ENCODE results near the gene DCAF17. TPM values are rescaled to one million over a fixed set of nuclear protein-coding genes. Genes with fewer than 3 reads are reported as not detected.
"Not testable (repeated sequence)": the region's sequence is repeated elsewhere in the genome, so short reads cannot be mapped to it uniquely, and the experiment has no call there.

The DCAF17 gene
- total RNA-seq, 1 donor from 2014 or later = 21.8 TPM

GRCh38 chr2:171460537-171460936 is 26.5 kb downstream of the DCAF17 start:
- DNase-seq = no peak

- DNase-seq = no peak
Measured at GRCh38 chr2:171469176-171469575, 35.1 kb downstream of the DCAF17 start.

- no peak for DNase-seq
Measured at GRCh38 chr2:171470129-171470528, 36.1 kb downstream of the DCAF17 start.

- DNase-seq = no peak
Measured at GRCh38 chr2:171475979-171476378, 42.0 kb downstream of the DCAF17 start.

- peak; percentile 67 for DNase-seq
Measured at GRCh38 chr2:171478345-171478744, 44.3 kb downstream of the DCAF17 start.

GRCh38 chr2:171479154-171479814 is 45.3 kb downstream of the DCAF17 start:
- peak; percentile 41 for DNase-seq

GRCh38 chr2:171480908-171481307 is 46.9 kb downstream of the DCAF17 start:
- no peak for DNase-seq

GRCh38 chr2:171482308-171482707 is 48.3 kb downstream of the DCAF17 start:
- no peak for DNase-seq

GRCh38 chr2:171482877-171483276 is 48.9 kb downstream of the DCAF17 start:
- DNase-seq = no peak

- DNase-seq = no peak
Measured at GRCh38 chr2:171483793-171484192, 49.8 kb downstream of the DCAF17 start.

- no peak for DNase-seq
Measured at GRCh38 chr2:171485116-171485515, 51.1 kb downstream of the DCAF17 start.

GRCh38 chr2:171487201-171487600 is 53.2 kb downstream of the DCAF17 start:
- no peak for DNase-seq

- DNase-seq = no peak
Measured at GRCh38 chr2:171487803-171488259, 53.8 kb downstream of the DCAF17 start.

GRCh38 chr2:171490577-171490976 is 56.6 kb downstream of the DCAF17 start:
- DNase-seq = no peak

- DNase-seq = no peak
Measured at GRCh38 chr2:171491292-171491691, 57.3 kb downstream of the DCAF17 start.

- no peak for DNase-seq
Measured at GRCh38 chr2:171492664-171493063, 58.6 kb downstream of the DCAF17 start.

- DNase-seq = not testable (repeated sequence)
Measured at GRCh38 chr2:171497664-171498063, 63.6 kb downstream of the DCAF17 start.

- DNase-seq = no peak
Measured at GRCh38 chr2:171505374-171505773, 71.3 kb downstream of the DCAF17 start.

GRCh38 chr2:171509945-171510731 is 76.1 kb downstream of the DCAF17 start:
- DNase-seq = no peak

GRCh38 chr2:171512014-171512413 is 78.0 kb downstream of the DCAF17 start:
- DNase-seq = no peak

- DNase-seq = no peak
Measured at GRCh38 chr2:171512683-171513195, 78.7 kb downstream of the DCAF17 start.

GRCh38 chr2:171513719-171514160 is 79.7 kb downstream of the DCAF17 start:
- DNase-seq = no peak

- no peak for DNase-seq
Measured at GRCh38 chr2:171514908-171515582, 81.0 kb downstream of the DCAF17 start.
